ENCODE measurements around the gene SRSF8. TPM values are rescaled to one million over a fixed set of nuclear protein-coding genes. Genes with fewer than 3 reads are reported as not detected.

Gene SRSF8
- total and polyA plus RNA-seq, 2 of the 4 experiments (the other 2 are of a cell fraction), result 3.4 to 14.3 TPM

GRCh38 chr11:95067841-95068219 is 1.1 kb downstream of the SRSF8 start:
- no peak for TF ChIP-seq MAZ (IDR thresholded peaks at IDR 0.05; ENCODE audit: borderline replicate concordance, low read depth, low read length)
- no peak for TF ChIP-seq ELK1 (IDR thresholded peaks at IDR 0.05; ENCODE audit: borderline replicate concordance, low read depth, low read length)
- no peak for TF ChIP-seq NFE2L2 (IDR thresholded peaks at IDR 0.05; ENCODE audit: low read depth, low read length)
- no peak for TF ChIP-seq MAFK (IDR thresholded peaks at IDR 0.05; ENCODE audit: low read depth, low read length)
- TF ChIP-seq MXI1 (IDR thresholded peaks at IDR 0.05; ENCODE audit: borderline replicate concordance, low read depth, low read length), result no peak
- no peak for TF ChIP-seq CTCF (conservative IDR thresholded peaks at IDR 0.05; ENCODE audit: low read depth, low read length)
- no peak for TF ChIP-seq CHD1 (IDR thresholded peaks at IDR 0.05; ENCODE audit: low read depth, low read length)
- no peak for TF ChIP-seq BHLHE40 (IDR thresholded peaks at IDR 0.05; ENCODE audit: low read depth, low read length)
- TF ChIP-seq POLR2A (IDR thresholded peaks at IDR 0.05; ENCODE audit: low read depth, low read length), result no peak
- TF ChIP-seq RCOR1 (IDR thresholded peaks at IDR 0.05; ENCODE audit: insufficient replicate concordance, low read length), result no peak
- TF ChIP-seq RFX5 (IDR thresholded peaks at IDR 0.05; ENCODE audit: low read depth, low read length), result no peak
- TF ChIP-seq CEBPB (IDR thresholded peaks at IDR 0.05; ENCODE audit: low read depth, low read length), result no peak
- no peak for TF ChIP-seq USF2 (IDR thresholded peaks at IDR 0.05; ENCODE audit: low read depth, low read length)
- no TSS peak for BruUV-seq (replicated peaks)

More at GRCh38 chr11:95067841-95068219, 1.1 kb downstream of the SRSF8 start:
- Histone ChIP-seq H4K5ac (ENCODE audit: low read depth, low read length) (peak overlapping the region; percentile 94), H3K36me3 (ENCODE audit: control insufficient read depth, insufficient read depth, low read length) (no peaks in the 10 kb centered on the region), H3K23ac (ENCODE audit: low read depth, low read length) (peak overlapping the region; percentile 93), H2BK20ac (ENCODE audit: low read depth, low read length) (0 out of 2 replicates have a peak overlapping the region, but pooled peaks have one; percentile 9), H4K20me1 (ENCODE audit: insufficient read depth, low read length) (no peaks in the 10 kb centered on the region), H2AK9ac (replicated peaks; ENCODE audit: low read depth, low read length, poor library complexity) (peak overlapping the region; percentile 88), H3K4me1 (ENCODE audit: control insufficient read depth, insufficient read depth, low read length) (no peaks in the 10 kb centered on the region), H2BK15ac (ENCODE audit: low read depth, low read length) (peak overlapping the region; percentile 57; the same call in 1 of the 3 replicates), H3K27ac (ENCODE audit: insufficient read depth, low read length) (peak overlapping the region; percentile 85), H2BK5ac (ENCODE audit: low read depth, low read length, poor library complexity, severe bottlenecking) (peak overlapping the region; percentile 91), H3K79me1 (ENCODE audit: low read depth in 1 of 2, low read length in 2 of 2) (peaks cover 9 to 22% of the 10 kb centered on the region in 2 experiments; a peak in 2 of 4 replicates), H3K4me3 (ENCODE audit: insufficient read depth, low read depth, low read length) (peak overlapping the region; percentile 91), H4K8ac (ENCODE audit: low read depth in 2 of 2, low read length in 2 of 2) (peak overlapping the region; percentile 37 to 64), H2AK5ac (ENCODE audit: low read depth, low read length) (no peak overlapping the region; the same call in 1 of the 2 replicates), H3K56ac (ENCODE audit: extremely low read depth, insufficient read depth, low read length) (peak overlapping the region; percentile 63), H3K9me3 (ENCODE audit: control insufficient read depth, insufficient read depth, low read length) (no peaks in the 10 kb centered on the region), H3K9ac (ENCODE audit: low read depth, low read length) (peak overlapping the region; percentile 93), H2BK120ac (ENCODE audit: low read depth, low read length) (peak overlapping the region; percentile 74), H3K18ac (ENCODE audit: low read depth, low read length) (peak overlapping the region; percentile 64), H4K91ac (ENCODE audit: insufficient read depth, low read depth, low read length) (peak overlapping the region; percentile 53), H3K4me2 (ENCODE audit: low read depth, low read length) (peak overlapping the region; percentile 98), H3K14ac (replicated peaks; ENCODE audit: low read depth, low read length) (peak overlapping the region; percentile 96), H3K4ac (ENCODE audit: low read depth, low read length) (peak overlapping the region; percentile 92), H3K27me3 (ENCODE audit: control insufficient read depth, insufficient read depth, low read length) (no peaks in the 10 kb centered on the region), H2AFZ (replicated peaks; ENCODE audit: low read length, poor library complexity) (peak overlapping the region; percentile 99), H3K9me1 (ENCODE audit: insufficient read depth, low read length) (no peaks in the 10 kb centered on the region)
- ChIA-PET CTCF (interaction anchor here (1.0 to 1.8 kb wide), 5 partner anchors 11 to 444 kb away, joined by 3 to 16 read pairs (median 3); no protein-coding TSS in a partner anchor), POLR2A (ENCODE audit: unreplicated experiment) (interaction anchor here (0.7 kb wide), 2 partner anchors 50 to 1357 kb away, joined by 3 to 4 read pairs; no protein-coding TSS in a partner anchor)
- dilution Hi-C loops (cut with HindIII; ENCODE audit: low sequenced_read_pairs, unreplicated experiment), result no loop called here
- in situ Hi-C loops (cut with MboI; ENCODE audit: low sequenced_read_pairs), result loop anchor here (25.0 kb wide), 1 partner anchor 1369 kb away; no protein-coding TSS in a partner anchor
- WGBS, 2 experiments (ENCODE audit: extremely low coverage in 2 of 2, insufficient read length in 1 of 2), result 0% methylated on average over 5 of the region's 16 CpGs; no CpG with 5 or more reads in 1 of the 2 experiments
- DNase-seq (no peak), ATAC-seq (ENCODE audit: low read depth) (peak; percentile 1; the same call in 1 of the 2 replicates)
- intact Hi-C loops (cut with micrococcal nuclease), result loop anchor here (1.0 to 5.0 kb wide), 4 partner anchors 96 to 1359 kb away; partner anchors contain the start of genes CWC15 and KDM4D
